NCI-H1417 (cell line): ENCODE results near the gene CELF4.

Experiments
- DNase-seq, 3 experiments: peaks; one replicate each; lab custom pipeline; 2025; lab: John Stamatoyannopoulos, UW

The CELF4 gene

GRCh38 chr18:37495354-37495753, 70.2 kb downstream of the CELF4 start:
- DNase-seq = no peak

- DNase-seq = no peak
Measured at GRCh38 chr18:37494406-37494805, 71.2 kb downstream of the CELF4 start.

- no peak for DNase-seq
Measured at GRCh38 chr18:37493352-37493935, 72.2 kb downstream of the CELF4 start.

GRCh38 chr18:37492952-37493351, 72.6 kb downstream of the CELF4 start:
- DNase-seq = no peak

- DNase-seq = peak in 1 of 3 experiments; percentile 33
Measured at GRCh38 chr18:37491526-37491925, 74.1 kb downstream of the CELF4 start.

GRCh38 chr18:37489998-37490397, 75.6 kb downstream of the CELF4 start:
- DNase-seq = no peak

- no peak for DNase-seq
Measured at GRCh38 chr18:37489011-37489410, 76.6 kb downstream of the CELF4 start.

- DNase-seq = no peak
Measured at GRCh38 chr18:37487400-37487867, 78.2 kb downstream of the CELF4 start.

GRCh38 chr18:37486848-37487247, 78.8 kb downstream of the CELF4 start:
- DNase-seq = no peak

GRCh38 chr18:37484983-37485834, 80.4 kb downstream of the CELF4 start:
- peak; percentile 40 to 89 (median 88) for DNase-seq

- peak in 2 of 3 experiments; percentile 76 to 88 for DNase-seq
Measured at GRCh38 chr18:37483984-37484819, 81.4 kb downstream of the CELF4 start.

GRCh38 chr18:37483221-37483971, 82.2 kb downstream of the CELF4 start:
- DNase-seq = no peak

GRCh38 chr18:37482433-37482832, 83.2 kb downstream of the CELF4 start:
- DNase-seq = no peak

GRCh38 chr18:37482002-37482401, 83.6 kb downstream of the CELF4 start:
- DNase-seq = no peak

GRCh38 chr18:37481491-37481890, 84.1 kb downstream of the CELF4 start:
- DNase-seq = no peak

GRCh38 chr18:37481072-37481471, 84.5 kb downstream of the CELF4 start:
- peak in 2 of 3 experiments; percentile 8 to 14 for DNase-seq

- DNase-seq = no peak
Measured at GRCh38 chr18:37476611-37477295, 88.8 kb downstream of the CELF4 start.

- DNase-seq = peak; percentile 17 to 63 (median 43)
Measured at GRCh38 chr18:37476182-37476581, 89.4 kb downstream of the CELF4 start.

GRCh38 chr18:37473195-37473840, 92.3 kb downstream of the CELF4 start:
- DNase-seq = no peak

GRCh38 chr18:37471637-37472036, 94.0 kb downstream of the CELF4 start:
- DNase-seq = peak in 2 of 3 experiments; percentile 65 to 88
